ENCODE measurements around the gene SKIC2. TPM values are rescaled to one million over a fixed set of nuclear protein-coding genes. Genes with fewer than 3 reads are reported as not detected.

Gene SKIC2
- total RNA-seq, result 63.2 and 74.0 TPM in 2 replicates

DNA sequence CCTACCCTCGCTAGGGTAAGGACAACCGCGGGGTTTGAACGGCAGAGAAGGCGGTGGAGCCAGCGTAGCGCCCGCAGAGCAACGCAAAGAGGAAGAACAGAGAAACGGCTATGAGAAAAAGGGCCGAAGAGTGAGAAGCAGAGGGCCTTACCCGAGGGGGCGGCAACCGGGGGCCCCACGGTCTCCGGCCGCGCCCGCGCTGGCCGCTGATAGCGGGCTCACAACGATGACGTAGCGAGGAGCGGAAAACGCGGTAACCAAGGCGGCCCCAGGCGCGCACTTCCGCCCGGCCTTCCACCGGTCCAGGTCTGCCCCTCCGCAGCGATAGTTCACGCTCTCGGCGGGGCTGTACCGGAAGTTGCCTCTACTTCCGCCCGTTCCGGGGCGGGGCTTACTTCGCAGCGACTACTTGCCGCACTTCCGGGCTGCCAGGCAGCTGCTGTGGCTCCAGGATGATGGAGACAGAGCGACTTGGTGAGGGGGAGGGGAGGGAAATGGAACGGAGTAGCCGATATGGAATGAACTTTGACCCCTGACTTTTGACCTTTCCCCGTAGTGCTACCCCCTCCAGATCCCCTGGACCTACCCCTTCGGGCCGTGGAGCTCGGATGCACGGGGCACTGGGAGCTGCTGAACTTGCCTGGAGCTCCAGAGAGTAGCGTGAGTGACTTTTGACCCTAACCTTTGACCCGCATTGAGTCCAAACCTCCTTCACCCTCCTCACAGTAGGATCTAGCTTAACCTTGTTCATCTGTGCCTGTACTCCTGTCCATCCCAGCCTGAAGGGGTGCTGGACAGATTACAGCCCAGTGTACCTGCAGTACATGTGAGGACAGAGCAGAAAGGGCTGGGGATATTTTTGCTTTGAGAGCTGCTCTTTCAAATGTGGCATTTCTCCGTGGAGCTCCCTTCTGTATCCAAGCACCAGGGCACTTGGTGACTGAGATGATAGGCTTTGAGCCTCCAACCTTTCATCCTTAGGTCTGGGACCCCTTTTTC is at the start of gene SKIC2, which contains the start of gene NELFE:
Gene SKIC2 (plus strand): TSS at position 435 of the 999 bp plus-strand sequence. CDS start 18 bp downstream, at position 453.
Gene NELFE (minus strand): TSS at position 231 of the 999 bp plus-strand sequence. CDS start 525 bp downstream, outside the sequence.

GRCh38 chr6:31927242-31927862 is 31.6 kb upstream of the SKIC2 start, which contains the start of gene C2:
Gene C2, plus strand, starts transcription at chr6:31927717. Its CDS starts 36 bp downstream, at chr6:31927753.

GRCh38 chr6:31945507-31946369 is 13.2 kb upstream of the SKIC2 start, which contains the start of gene CFB:
Gene CFB, plus strand, starts transcription at chr6:31946095. Its CDS starts 127 bp downstream, at chr6:31946222.

DNA sequence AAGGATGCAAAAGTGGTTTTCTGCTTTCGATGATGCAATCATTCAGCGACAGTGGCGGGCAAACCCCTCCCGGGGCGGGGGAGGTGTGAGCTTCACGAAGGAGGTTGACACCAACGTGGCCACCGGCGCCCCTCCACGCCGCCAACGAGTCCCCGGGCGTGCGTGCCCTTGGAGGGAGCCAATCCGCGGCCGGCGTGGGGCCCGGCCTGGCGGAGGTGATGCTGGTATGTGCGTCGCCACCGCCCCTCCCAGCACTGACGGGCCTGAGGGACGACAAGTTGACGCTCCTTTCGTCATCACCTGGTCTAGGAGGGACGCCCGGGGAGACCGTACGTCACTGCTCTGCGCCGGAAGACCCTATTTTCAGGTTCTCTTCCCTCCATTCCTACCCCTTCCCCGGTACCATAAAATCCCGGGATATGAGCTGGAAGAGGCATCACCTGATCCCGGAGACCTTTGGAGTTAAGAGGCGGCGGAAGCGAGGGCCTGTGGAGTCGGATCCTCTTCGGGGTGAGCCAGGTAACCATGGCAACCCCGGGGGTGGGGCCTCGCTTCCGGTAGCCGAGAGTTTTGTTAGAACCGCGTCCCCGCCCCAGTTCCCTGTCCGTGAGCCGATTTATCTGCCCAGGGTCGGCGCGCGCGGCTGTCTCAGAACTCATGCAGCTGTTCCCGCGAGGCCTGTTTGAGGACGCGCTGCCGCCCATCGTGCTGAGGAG is 13.2 kb downstream of the SKIC2 start, which contains the start of gene DXO:
Gene DXO (minus strand): TSS at position 146 of the 716 bp plus-strand sequence. CDS start 463 bp downstream, outside the sequence.

GRCh38 chr6:31981744-31982143 is 22.8 kb downstream of the SKIC2 start, which contains the start of gene C4A:
Gene C4A, plus strand, starts transcription at chr6:31982057. Its CDS starts 51 bp downstream, at chr6:31982108.

GRCh38 chr6:32014547-32014946 is 55.6 kb downstream of the SKIC2 start, which contains the start of gene C4B:
Gene C4B, plus strand, starts transcription at chr6:32014795. Its CDS starts 51 bp downstream, at chr6:32014846.

Small RNA genes lying within 50 kb of the gene (small RNA-seq; reads per million reads assigned to genes)
- not detected for gene AL645922.1

Other genes with a start within 250 kb of the SKIC2 start
- not detected in 2 replicates for gene LY6G6D, start 243.8 kb upstream of the SKIC2 start, total RNA-seq
- gene LY6G6C, start 237.4 kb upstream of the SKIC2 start, total RNA-seq, result 0.39 and 3.5 TPM in 2 replicates
- 0.39 and 0.54 TPM in 2 replicates for gene MPIG6B, start 235.8 kb upstream of the SKIC2 start, total RNA-seq
- 120 and 147 TPM in 2 replicates for gene DDAH2, start 229.9 kb upstream of the SKIC2 start, total RNA-seq
- gene CLIC1, start 222.6 kb upstream of the SKIC2 start, total RNA-seq, result 568 and 799 TPM in 2 replicates
- gene MSH5, start 219.2 kb upstream of the SKIC2 start, total RNA-seq, result 7.9 and 8.6 TPM in 2 replicates
- 0.79 TPM in 1 of 2 replicates, not detected in the other for gene SAPCD1, start 196.5 kb upstream of the SKIC2 start, total RNA-seq
- gene VWA7, start 181.8 kb upstream of the SKIC2 start, total RNA-seq, result 3.8 and 4.7 TPM in 2 replicates
- 30.2 and 90.0 TPM in 2 replicates for gene VARS1, start 163.4 kb upstream of the SKIC2 start, total RNA-seq
- 20.4 and 36.8 TPM in 2 replicates for gene LSM2, start 152.2 kb upstream of the SKIC2 start, total RNA-seq
- 0.11 and 1.6 TPM in 2 replicates for gene HSPA1L, start 143.9 kb upstream of the SKIC2 start, total RNA-seq
- gene HSPA1A, start 143.6 kb upstream of the SKIC2 start, total RNA-seq, result 65.7 and 80.9 TPM in 2 replicates
- gene HSPA1B, start 131.4 kb upstream of the SKIC2 start, total RNA-seq, result 46.0 and 136 TPM in 2 replicates
- 53.0 and 62.0 TPM in 2 replicates for gene NEU1, start 96.4 kb upstream of the SKIC2 start, total RNA-seq
- 0.11 TPM in 1 of 2 replicates, not detected in the other for gene SLC44A4, start 80.2 kb upstream of the SKIC2 start, total RNA-seq
- 47.1 and 61.5 TPM in 2 replicates for gene EHMT2, start 61.5 kb upstream of the SKIC2 start, total RNA-seq
- gene ZBTB12, start 57.1 kb upstream of the SKIC2 start, total RNA-seq, result 2.9 and 4.7 TPM in 2 replicates
- gene C2, start 31.5 kb upstream of the SKIC2 start, total RNA-seq, result 0.22 and 1.6 TPM in 2 replicates
- gene CFB, start 13.1 kb upstream of the SKIC2 start, total RNA-seq, result 0.39 TPM in 1 of 2 replicates, not detected in the other
- 82.8 and 105 TPM in 2 replicates for gene NELFE, start 204 bp upstream of the SKIC2 start, total RNA-seq
- gene DXO, start 13.0 kb downstream of the SKIC2 start, total RNA-seq, result 23.9 and 28.6 TPM in 2 replicates
- 2.2 and 6.3 TPM in 2 replicates for gene C4A, start 22.9 kb downstream of the SKIC2 start, total RNA-seq
- 4.2 and 6.3 TPM in 2 replicates for gene C4B, start 55.6 kb downstream of the SKIC2 start, total RNA-seq
- gene CYP21A2, start 79.2 kb downstream of the SKIC2 start, total RNA-seq, result 0.22 TPM in 1 of 2 replicates, not detected in the other
- 168 and 255 TPM in 2 replicates for gene TNXB, start 150.2 kb downstream of the SKIC2 start, total RNA-seq
- 26.0 and 36.9 TPM in 2 replicates for gene ATF6B, start 169.1 kb downstream of the SKIC2 start, total RNA-seq
- gene FKBPL, start 171.1 kb downstream of the SKIC2 start, total RNA-seq, result 9.8 and 12.9 TPM in 2 replicates
- 0.11 and 0.79 TPM in 2 replicates for gene PRRT1, start 192.8 kb downstream of the SKIC2 start, total RNA-seq
- gene PPT2, start 195.0 kb downstream of the SKIC2 start, total RNA-seq, result 59.3 and 66.9 TPM in 2 replicates
- gene EGFL8, start 205.4 kb downstream of the SKIC2 start, total RNA-seq, result 4.3 and 5.1 TPM in 2 replicates
- 34.9 and 59.9 TPM in 2 replicates for gene AGPAT1, start 216.9 kb downstream of the SKIC2 start, total RNA-seq
- 24.7 and 55.9 TPM in 2 replicates for gene RNF5, start 219.2 kb downstream of the SKIC2 start, total RNA-seq
- gene AGER, start 225.1 kb downstream of the SKIC2 start, total RNA-seq, result 5.7 and 5.9 TPM in 2 replicates
- gene PBX2, start 231.0 kb downstream of the SKIC2 start, total RNA-seq, result 59.1 and 89.9 TPM in 2 replicates
- 0.79 and 2.2 TPM in 2 replicates for gene GPSM3, start 233.5 kb downstream of the SKIC2 start, total RNA-seq

Measured in placental epithelial cell (primary cell).